ENCODE measurements around the gene SSBP3. TPM values are rescaled to one million over a fixed set of nuclear protein-coding genes. Genes with fewer than 3 reads are reported as not detected.

Gene SSBP3
- total RNA-seq, 1 donor from 2014 or later: 21.7 TPM

DNA sequence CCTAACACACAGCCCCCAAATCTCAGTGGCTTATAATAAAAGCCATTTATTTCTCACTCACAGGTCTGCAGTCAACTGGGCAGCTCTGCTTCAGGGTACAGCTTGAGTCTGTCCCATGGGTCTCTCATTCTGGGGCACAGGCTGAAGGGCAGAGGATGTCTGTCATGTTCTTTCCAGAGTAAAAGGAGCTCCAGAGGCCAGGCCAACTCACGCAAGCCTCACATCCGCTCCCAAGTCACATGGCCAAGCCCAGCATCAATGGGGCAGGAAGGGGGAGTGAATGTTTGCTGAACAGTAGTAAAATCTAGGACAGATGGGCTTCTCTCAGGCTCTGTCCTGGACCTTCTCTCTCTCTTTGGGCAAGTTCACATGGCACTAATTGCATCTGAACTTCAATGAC is 7.1 kb upstream of the SSBP3 start:
- ATAC-seq (peak; percentile 67), DNase-seq (ENCODE audit: low spot score) (no peak)

DNA sequence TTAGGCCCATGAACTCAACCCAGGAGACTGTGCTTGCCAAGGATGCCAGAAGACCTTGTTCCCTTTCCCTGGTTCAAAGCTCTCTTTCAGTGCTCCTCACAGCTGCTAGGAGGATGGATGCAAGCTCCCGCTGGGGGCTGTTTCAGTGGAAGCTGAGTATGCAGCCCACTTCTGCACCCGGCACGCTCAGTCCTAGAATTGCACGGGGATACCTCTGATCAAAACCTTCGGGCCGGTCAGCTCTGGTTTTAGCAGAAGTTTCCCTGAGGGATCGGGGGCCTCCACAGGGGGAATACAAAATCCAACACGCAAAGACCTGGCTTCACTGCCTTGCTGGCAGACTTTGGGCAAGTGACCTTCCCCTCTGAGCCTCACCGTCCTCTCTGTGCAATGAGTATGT is 4.2 kb upstream of the SSBP3 start:
- DNase-seq (ENCODE audit: low spot score) (no peak), ATAC-seq (no peak)

DNA sequence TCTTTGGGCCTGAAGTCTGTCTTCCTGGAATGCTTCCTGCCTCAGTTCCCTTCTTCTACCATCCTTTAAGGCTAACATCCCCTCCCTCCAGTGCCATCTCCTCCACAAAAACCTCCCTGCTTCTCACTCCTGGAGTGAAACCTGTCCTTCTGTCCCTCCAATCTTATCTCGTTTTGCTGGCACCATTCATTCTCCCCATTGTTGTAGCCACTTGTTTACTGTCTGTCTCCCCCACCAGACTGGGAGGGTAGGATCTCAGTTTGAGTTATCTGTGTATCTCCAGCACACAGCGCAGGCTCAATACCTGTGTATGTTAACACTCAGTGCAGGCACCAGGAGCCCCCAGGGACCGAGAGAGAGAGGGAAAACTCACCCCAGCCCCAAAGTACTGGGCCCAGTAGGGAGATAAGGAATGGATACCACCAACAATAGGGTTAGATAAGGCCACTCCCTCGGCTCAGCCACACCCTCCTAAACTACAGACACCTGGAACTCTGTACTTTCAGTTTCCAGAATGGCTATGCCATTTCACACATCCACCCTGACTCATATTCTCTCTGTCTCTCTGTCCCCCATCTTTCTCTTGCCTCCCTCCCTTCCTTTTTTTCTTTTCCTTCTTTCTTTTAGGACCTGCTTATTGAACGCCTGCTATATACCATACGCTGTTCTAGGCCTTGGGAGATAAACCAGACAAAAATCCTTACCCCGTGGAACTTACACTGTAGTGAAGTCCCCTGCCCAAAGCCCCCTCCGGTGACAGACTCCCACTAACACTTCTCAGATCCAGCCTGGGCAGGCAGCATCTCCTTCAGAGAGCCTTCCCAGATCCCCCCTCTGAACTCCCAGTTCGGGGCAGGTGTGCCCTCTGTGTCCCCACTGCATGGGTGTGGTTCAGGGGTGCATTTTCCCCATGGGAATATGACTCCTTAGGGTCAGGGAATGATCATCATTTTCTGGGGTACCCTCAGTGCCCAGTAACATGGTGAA is 3.3 kb upstream of the SSBP3 start:
- DNase-seq (ENCODE audit: low spot score): no peak
- no peak for ATAC-seq

DNA sequence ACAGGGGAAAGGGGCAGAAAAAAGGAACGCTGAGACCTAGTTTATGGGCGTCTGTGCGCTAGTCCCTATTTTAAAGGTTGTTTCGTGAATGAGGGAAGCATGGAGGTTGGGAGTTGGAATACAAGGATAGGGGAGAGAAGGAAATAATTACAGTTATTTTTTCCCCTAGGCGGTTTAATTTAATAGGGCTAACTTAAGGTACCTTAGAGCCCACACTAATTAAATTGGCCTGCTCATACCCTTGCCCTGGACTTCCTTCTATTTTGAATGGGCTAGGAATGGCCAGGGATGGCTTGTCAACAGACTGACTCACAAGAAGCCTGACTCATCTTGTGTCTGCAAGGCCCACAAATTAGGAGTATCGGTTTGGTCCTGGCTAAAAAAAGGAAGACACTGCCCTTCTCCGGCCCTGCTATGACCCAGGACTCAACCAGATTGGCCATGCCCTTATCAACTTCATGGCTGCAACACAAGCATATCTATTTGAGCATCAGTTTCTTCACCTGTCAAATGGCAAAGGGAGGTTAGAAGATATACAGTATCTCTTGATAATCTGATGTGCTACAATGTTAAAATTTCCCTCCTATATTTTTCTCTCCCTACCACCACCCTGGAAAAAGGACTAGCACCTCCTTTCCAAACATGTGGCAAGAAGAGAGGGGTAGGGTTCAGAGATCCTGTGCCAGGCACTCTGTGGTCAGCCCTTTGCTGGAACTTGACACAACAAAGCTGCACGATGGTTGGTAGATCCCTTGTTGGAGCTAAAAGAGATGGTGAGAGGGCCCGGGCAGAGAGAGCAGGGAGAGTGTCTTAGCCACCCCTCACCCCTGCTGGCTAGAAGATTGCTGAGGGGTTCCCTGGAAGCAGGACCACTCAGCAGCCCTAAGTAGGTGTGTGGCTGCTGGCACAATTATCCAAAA is 2.2 kb upstream of the SSBP3 start:
- DNase-seq (ENCODE audit: low spot score) (no peak), ATAC-seq (no peak)

DNA sequence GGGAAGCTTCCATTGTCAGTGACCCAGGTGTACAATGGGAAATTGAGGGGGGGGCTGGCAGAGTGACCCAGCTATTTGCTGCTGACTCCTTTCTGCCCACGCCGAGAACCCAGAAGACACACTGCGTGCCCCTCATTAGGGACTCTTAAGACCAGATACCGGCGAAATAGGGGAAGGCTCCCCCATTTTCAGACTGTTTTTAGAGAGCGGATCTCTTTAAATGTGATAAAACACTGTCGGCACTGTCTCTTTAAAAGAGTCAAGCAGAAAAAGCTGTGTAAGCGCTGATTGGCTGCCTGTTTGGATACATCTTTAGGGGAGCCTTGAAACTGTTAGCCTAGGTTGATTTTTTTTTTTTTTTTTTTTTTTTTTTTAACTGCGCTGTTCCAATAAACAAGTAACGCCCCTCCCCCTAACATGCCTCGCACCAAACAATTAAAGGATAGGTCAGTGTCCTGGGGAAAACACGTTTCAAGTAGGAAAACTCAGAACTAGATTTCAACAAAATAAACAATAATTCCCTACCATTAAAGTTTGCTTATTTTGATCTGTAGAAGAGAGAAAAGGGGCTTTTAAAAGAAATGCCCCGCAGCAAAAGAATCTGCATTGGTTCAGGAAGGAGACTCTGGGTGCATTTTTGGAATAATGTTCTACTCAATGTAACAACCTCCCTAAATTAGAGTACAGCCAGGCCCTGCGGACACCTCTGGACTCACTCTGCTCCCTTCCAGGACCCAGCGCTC is 1.4 kb upstream of the SSBP3 start:
- ATAC-seq: peak; percentile 66
- DNase-seq (ENCODE audit: low spot score): peak; percentile 79

DNA sequence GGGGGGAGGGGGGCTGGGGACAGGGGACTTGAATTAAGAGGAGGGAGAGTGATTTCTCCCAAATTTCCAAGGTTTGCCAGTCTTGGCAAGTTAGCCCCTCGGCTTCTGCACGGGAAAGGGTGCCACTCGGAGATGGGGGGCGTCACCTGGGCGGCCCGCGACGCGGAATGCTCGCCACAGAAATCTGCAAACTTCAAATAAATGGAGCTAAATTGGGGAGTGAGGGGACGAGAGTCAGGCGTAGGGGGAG is 885 bp upstream of the SSBP3 start:
- no peak for ATAC-seq
- DNase-seq (ENCODE audit: low spot score): no peak

DNA sequence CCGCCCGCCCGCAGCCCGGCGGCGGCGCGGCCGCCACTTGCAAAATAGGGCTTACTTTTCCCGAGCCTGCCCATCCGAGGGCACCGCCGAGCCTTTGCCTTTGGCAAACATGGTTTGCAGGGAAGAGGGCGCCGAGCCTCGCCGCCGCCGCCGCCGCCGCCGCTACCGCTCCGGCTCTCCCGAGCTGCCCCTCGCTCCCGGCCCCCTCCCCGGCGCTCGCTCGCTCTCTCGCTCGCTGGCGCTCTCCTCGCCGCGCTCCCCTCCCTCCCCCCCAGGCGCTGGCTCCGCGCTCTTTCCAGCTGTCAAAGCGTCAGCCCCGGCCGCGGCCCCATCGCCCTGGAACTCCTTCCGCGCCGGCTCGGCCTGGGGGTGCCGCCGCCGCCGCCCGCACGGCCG is 298 bp downstream of the SSBP3 start:
- ATAC-seq (no peak), DNase-seq (ENCODE audit: low spot score) (peak; percentile 56)

DNA sequence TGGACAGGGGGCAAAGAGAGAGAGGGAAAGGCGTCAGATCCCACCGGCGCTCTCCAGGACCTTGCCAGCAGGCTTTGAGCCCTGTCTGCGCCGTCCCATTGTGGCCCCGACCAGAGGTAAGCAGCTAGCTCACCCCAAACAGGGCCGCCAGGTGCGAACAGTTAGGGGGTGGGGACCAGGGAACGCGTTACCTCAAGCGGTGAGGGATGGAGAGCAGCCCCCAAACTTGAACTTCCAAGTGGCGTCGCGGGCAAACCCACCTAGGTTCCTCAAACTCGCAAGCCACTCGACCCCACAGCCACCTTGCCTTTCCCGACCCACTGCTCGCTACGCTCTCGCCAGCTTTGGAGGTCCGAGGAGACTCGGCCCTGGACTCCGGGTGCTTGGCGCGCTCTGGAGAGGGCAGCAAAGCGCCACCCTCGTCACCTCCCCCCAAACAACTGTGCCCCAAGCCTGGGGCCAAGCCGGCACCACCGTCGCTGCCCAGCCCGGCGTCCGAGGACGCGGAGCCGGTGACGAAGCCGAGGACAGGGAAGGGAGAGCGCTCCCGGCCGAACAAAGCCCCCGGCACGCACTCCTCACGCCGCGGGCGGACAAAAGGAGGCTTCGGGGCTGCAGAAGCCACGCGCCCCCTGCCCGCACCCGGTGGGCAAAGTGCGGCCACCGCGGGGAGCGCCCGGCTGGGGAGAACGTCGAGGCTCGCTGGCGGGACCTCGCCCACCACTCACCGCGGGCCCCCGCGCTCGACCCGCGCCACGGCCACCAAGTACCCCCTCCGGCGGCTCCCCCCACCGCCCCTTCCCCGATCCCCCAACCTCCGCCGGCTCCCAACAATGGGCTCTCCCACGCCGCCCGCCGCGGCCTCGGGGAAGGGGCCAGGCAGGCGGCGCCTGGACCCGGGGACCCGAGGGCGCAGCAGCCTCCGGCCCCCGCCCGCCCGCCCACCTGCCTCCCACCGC is 976 bp downstream of the SSBP3 start:
- ATAC-seq (peak; percentile 15), DNase-seq (ENCODE audit: low spot score) (peak; percentile 56)

DNA sequence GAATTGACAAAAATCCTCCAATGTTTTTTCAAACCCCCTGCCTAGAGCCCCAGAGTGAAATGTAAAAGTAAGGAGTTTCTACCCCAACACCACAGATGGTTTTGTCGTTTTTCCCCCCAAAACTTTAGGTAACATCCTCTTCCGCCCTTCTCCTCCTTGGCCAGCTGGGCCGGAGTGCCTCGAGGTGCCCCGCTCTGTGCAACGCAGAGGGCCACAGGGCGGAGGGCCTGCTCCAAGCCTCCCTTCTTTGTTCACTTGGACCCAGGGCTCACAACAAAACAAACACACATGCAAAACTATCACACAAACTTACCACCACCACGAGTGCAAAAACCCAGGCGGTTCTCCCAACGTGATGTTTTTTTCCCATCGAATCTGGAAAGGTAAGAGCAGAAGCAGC is 1.9 kb downstream of the SSBP3 start:
- no peak for DNase-seq (ENCODE audit: low spot score)
- ATAC-seq: no peak

DNA sequence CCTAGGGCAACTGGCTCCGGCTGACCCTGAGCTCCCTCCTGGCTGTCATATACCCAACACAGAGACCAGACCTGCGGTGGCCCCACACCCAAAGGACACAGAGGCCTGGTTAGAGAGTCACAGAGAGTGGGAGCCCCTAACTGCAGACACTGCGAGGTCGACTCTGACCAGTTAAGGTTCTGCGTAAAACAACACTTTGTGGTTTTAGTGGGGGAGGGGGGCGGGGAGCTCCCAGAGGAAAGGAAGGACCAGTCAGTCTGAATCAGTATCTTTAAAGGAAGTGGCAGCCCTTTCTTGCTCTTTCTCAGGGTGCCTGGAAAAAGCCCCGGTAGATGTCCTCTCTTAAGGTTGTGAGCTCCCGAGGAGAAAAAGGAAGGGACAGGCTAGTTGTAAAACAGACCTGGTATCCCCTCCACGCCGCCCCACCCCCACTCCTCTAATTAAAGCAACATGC is 2.4 kb downstream of the SSBP3 start:
- ATAC-seq (no peak), DNase-seq (ENCODE audit: low spot score) (no peak)

DNA sequence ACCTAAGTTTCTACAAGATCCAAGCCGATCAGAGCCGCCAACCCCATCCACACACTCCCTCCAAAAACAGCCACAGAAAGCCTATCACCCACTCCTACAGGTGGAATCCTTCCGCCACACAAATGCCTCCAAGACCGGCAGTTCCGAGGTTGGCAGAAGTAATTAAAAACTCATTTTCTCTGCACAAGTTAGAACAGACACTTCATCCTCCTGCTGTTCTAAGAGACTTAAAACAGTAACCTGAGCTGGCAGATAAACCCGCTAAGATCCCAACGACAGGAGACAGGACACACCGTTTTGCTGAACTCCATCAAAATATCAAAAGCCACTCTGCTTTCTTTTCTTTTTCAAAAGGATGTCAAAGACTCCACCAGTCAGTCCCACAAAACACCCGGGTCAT is 2.8 kb downstream of the SSBP3 start:
- ATAC-seq (no peak), DNase-seq (ENCODE audit: low spot score) (no peak)

DNA sequence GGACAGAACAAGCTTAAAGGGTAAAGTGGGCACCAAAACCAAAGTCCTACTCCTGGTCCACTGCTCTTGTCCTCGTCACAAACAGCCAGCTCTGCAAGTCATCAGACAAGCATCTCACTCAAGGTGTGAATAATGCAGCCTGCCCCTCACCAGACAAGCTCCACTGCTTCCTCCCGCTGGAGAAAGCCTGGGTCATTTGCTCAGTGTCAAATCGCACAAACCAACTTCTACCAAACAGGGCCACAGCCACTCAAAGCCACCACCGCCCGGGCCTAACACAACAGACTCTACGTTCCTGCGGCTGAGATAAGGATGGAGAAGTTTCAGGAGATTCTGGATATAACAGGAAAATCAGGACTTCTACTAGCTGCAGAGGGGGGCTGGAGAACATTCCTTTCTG is 3.3 kb downstream of the SSBP3 start:
- ATAC-seq (no peak), DNase-seq (ENCODE audit: low spot score) (no peak)

DNA sequence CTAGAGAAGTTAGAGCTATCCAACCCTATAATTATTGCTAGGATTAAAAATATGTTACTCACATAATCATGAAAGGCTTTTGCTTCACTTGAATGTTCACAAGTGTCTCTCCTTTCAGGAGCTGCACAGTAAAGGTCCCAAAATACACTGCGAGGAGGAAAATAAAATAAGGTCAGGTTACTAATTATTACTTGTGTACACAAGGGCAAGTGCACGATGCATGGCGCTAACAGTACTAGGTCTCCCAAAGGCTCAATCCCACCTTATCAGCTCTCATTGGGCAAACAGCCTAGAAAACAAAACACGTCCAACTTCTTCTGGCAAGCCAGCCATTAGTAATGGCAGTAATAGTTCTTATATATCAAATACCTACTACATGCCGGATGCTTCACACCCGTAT is 4.4 kb downstream of the SSBP3 start:
- no peak for DNase-seq (ENCODE audit: low spot score)
- no peak for ATAC-seq

DNA sequence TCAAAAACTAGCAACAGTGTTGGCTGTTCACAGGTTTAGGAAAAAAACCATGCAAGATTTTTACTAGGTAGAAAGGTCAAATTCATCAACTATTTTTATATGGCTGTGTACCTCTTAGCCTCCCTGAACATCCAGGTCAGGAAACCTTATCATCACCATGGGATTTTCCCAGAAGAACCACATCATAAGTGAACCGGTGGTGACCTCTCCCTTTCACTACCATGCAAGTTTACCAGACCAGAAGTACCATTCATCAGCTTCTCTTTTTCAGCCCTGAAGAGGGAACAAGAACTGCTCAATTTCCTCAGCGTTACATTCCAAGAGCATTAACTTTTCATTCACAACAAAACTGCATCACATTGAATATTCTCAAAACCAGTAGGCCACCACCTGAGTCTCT is 5.9 kb downstream of the SSBP3 start:
- DNase-seq (ENCODE audit: low spot score) (no peak), ATAC-seq (no peak)

DNA sequence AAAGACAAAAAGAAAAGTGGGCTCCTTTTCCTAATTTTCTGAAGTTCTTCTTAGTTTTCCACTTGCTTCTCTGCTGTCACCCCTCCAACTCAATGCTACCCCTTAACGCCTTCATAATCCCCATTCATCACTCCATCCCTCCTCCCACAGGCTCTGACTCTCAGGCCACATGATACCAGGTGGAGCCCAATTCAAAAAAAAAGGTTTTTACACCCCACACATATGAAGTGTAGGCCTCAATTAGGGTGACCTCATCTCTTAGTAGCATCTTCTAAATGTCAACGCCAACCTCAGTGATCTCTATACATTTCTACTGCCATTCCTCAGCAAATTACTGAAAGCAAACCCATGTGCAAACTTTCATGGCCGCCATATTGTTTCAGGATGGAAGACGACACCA is 6.4 kb downstream of the SSBP3 start:
- ATAC-seq (no peak), DNase-seq (ENCODE audit: low spot score) (no peak)

DNA sequence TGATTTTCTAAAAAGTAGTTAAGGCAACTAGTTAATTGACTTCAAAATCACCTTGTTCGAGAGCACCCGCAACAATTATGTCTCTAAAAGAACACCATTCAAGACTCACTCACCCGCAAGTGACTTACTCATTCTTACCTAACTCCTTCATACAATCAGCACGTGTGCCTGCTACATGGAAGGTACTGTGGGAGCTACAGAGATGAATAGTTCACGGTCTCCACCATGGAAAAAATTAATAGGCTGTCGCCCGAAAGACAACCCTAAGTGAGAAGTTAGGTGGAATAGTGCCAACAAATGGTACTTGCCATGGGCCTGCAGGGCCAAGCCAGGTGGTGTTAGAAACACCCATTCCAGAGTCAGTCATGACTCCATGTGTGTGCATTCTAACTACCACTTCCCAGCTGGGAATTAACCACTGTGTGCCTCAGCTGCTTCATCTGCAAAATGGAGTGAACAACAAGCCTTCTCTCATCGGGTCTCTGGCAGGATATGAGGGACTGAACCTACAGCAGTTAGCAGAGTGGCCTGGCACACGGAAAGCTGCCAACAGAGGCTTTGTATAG is 7.1 kb downstream of the SSBP3 start:
- DNase-seq (ENCODE audit: low spot score) (no peak), ATAC-seq (no peak)

DNA sequence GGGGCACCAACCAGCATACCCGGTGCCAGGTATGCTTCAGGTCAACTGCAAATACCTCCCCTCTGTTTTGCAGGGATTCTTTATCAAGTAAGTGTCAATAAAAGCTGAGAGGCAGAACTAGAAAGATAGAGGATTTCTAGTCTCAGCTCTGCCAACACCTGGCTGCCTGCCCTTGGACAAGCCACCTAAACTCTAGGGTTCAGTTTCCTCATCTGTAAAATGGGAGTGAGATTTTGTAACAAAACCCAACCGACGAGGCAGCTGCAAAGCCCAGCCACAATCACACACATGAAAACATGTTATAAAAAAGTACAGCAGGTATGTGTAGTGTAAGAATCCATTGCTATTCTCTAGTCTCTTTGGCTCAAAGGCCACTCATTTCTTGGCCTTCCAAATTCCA is 8.2 kb downstream of the SSBP3 start:
- DNase-seq (ENCODE audit: low spot score): no peak
- no peak for ATAC-seq

DNA sequence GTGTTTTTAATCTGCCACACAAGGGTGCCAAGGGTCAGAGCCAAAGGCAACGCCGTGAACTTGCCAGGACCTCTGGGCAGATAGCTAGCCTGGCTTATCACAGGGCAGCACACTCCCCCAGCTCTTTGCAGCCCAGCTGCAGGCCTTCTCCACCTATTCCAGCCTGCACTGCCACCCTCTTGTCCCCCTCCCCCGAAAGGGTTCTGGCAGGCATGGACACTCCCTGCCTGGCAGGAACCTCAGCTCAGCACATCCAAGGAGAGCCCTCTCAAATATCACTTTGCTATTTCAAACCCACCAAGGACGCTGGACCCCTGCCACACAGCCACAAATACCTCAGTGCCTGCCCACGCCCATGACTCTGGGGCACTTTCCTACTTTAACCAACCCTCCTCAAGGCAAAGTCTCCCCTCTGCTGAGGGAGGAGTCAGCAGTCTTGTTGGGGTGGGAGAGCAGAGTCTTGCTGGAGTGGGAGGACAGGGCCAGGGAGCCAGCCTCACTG is 9.1 kb downstream of the SSBP3 start:
- ATAC-seq (peak; percentile 96), DNase-seq (ENCODE audit: low spot score) (peak; percentile 73)

DNA sequence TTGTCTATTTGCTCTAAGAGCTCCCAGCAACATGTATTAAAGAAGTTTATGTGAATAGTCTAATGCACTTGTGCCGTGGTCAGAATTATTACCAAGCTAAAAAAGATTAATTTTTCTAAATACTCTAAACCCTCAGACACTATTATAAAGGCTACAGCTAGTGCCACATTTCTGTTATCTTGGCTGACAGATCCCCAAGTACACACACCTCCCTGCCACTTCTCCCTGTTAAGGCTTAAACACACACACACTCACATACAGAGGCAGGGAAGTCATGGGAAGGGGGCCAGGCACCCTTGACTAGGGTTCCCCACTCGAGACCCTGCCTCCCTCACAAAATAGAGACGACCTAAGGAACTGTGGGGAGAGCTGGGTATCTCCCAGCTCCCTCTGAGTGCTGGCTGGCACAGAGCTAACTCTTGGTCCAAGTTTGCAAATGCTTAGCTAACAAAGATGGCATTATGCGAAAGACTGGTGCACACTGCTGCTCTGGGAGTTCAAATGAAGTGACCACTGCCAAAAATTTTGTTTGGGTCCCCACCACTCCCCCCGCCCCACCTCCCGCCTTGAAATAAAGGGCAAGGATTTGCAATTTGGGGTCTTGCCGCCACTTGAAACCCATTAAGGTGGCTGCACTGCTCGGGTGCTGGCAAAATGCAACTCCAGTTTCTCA is 9.8 kb downstream of the SSBP3 start:
- DNase-seq (ENCODE audit: low spot score) (no peak), ATAC-seq (peak; percentile 78)

All from left lobe of liver (tissue), 2 donors.